Measurements from ENCODE around the gene MROH2A.

MROH2A gene

DNA sequence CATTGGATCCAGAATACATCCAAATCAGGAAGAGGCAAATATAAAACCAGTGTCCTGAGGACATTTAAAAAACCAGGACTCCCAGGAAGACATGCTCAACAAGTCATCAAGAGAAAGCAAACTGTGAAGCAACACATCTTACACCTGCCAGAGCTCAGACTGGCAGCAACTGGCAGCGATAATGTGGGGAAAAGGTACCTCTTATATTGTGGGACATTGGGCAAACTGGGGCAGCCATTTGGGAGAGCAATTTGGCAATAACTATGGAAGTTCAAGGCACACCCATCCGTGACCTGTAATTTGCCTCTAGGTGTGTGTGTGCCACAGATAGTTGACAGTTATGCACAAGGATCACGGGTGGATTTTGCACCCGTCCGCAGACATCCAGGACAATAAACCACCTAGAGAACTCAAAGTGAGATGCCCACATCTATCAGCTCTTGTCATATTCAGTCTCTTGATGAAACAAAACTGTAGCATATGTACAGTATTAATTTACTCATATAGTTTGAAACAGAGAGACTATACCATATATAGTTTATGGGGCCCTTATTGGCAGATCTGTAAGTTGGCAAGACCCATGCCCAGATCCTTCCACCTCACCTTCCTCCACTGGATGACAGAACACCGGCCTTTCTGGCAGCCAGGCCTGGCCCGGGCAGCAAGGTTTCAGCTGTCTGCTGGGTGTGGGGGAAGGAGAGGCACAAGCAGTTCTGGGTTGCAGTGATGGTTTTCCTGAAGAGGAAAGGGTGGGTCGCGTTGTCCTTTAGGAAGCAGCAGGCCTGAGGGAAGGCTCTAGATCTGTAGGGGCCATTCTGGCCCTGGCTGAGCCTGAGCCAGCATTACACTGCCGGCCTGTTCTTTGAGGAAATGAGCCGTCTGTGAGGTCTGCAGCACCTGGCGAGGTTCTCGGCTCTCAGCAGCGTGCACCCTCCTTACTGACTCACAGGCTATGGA is 57.4 kb downstream of the MROH2A start:
- no peak for DNase-seq (ENCODE audit: extremely low read depth in 1 of 2, low read depth in 1 of 2)

DNA sequence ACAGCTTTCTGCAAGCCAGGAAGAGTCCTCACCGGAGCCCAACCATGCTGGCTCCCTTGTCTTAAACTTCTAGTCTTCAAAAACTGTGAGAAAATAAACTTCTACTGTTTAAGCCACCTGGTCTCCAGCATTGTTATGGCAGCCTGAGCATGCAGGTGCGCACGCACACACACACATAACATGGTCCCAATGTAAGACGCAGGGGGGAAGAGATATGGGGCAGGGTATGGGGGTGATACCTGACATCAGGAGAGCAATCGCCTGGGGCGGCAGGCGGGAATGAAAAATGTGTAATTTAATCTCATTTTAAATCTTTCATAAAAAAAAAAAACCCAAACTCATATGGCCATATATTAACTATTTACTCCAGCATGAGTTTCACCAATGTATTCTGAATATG is 58.2 kb downstream of the MROH2A start:
- no peak for DNase-seq (ENCODE audit: extremely low read depth in 1 of 2, low read depth in 1 of 2)

DNA sequence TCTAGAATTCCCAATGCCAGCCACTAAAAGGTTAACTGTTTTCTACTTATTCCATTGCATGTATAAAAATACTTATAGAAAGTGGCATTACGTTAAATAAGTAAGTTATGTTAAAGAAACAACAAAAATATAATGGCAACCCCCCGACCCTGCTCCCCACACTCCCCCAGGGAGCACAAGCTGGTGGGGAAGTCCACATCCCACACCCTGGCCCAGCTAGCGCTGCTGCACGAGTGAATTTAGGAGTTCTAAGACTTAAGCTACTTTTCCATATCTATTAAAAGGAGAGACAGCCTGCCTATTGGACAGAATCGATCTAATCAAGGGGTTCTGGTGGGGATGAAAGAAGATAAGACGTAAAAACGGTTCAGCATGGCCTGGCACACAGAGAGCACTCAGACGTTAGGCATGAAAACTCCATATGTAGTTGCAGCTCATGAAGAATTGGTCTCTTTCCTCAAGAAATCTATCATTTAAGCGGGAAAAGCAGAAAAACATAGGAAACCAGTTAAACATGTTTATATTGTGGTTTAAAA is 59.6 kb downstream of the MROH2A start:
- no peak for DNase-seq (ENCODE audit: extremely low read depth in 1 of 2, low read depth in 1 of 2)

DNA sequence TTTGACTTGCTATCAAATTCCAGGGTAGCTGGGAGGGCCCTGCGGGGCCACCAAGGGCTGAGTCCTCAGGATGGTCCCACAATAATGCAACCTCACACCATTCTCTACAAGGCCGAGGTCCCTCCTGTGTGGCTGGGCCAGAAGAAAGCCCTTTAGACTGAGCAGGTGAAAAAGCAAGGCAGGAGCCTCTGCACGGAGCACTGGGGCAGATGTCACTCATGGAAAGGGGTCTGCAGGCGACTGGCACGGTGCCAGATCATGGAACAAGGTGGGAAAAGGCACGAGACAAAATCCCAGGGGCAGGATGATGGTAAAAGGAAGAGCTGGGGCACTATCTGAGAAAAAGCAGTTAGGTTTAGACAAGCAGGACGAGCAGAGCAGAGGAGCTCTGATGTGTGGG is 60.1 kb downstream of the MROH2A start:
- DNase-seq (ENCODE audit: extremely low read depth in 1 of 2, low read depth in 1 of 2): no peak

DNA sequence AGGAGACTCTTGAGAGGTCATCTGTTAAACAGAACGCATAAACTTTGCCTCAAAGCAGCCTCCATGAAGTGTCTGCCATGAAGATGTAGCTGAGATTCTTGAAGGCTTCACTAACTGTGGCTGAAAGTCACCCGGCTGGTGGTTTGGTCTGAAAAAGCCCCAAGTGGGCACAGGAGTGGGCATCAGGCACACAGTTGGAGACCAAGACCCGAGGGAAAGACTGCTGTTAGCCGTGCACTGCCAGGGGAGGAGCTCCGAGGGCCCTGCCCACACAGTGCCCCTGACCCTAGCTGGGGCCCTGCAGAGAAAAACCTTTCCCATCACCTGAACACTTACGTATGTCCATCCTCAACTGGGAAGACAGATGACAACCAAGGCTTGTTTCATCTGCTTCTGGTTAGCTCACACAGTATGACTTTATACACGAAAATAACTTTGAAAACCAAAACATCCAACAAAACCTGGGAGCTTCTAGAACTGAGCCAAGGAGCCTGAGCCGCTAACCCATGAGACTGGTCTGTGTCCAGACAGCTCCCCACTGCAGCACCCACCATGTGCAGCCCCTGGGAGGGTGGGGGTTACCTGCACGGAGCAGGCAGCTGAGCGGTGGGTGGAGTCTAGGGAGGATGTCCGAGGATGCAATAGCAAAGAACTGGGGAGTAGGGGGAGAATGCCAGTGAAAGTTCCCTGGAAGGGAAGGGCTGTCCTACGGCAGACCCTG is 60.8 kb downstream of the MROH2A start:
- DNase-seq (ENCODE audit: extremely low read depth in 1 of 2, low read depth in 1 of 2): no peak

DNA sequence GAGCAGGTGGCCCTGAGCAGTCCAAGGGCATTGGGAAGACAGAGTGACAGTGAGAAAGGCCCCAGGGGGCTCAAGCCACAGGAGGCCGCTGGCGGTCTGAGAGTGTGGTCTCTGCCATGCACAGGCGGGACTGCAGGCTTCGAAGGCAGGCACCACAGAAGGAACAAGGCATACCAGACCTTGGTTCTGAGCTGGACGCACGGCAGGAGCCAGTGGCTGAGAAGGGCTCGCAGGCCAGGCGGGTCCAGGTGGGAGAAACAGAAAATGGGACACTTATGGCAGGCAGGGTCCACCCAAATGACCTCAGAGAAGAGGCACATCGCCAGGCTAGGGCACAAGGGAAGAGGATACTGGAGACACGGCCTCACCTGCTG is 61.3 kb downstream of the MROH2A start:
- no peak for DNase-seq (ENCODE audit: extremely low read depth in 1 of 2, low read depth in 1 of 2)

DNA sequence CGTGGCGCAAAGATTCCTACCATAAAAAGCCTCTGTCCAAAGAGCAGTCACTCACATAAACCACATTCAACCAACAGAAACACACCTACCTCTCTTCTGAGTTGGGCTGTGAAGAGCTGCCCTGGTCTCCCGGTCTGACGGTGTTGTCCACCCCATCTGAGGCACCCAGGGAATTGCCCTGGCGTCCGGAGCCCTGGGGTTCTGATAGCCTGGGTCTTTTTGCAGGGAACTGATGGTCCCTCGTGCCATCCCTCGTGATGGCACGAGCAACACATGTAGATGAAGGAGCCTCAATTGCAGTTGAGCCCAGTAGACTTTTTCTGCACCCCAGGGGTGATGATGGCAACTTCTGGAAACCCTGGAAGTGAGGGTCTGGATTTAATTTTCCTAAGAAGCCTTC is 62.4 kb downstream of the MROH2A start:
- DNase-seq (ENCODE audit: extremely low read depth in 1 of 2, low read depth in 1 of 2): no peak

DNA sequence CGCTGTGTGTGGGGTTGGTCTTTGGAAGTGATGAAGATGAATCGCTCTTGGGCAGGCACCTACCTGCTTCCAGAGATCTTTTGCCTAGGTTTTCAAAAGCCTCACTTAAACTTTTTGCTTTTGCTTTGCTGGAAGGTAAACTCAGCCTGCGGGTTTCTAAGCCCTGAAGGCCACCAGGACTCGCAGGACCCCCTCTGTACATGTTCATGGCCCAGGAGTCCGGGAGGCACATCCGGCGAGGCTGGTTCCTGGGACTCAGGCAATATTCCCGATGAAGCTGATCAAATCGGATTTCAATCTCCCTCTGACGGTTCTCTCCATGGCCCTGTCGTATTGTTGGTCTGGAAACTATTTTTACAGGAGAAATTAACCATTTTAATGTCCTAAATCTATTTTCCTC is 63.1 kb downstream of the MROH2A start:
- no peak for DNase-seq (ENCODE audit: extremely low read depth in 1 of 2, low read depth in 1 of 2)

DNA sequence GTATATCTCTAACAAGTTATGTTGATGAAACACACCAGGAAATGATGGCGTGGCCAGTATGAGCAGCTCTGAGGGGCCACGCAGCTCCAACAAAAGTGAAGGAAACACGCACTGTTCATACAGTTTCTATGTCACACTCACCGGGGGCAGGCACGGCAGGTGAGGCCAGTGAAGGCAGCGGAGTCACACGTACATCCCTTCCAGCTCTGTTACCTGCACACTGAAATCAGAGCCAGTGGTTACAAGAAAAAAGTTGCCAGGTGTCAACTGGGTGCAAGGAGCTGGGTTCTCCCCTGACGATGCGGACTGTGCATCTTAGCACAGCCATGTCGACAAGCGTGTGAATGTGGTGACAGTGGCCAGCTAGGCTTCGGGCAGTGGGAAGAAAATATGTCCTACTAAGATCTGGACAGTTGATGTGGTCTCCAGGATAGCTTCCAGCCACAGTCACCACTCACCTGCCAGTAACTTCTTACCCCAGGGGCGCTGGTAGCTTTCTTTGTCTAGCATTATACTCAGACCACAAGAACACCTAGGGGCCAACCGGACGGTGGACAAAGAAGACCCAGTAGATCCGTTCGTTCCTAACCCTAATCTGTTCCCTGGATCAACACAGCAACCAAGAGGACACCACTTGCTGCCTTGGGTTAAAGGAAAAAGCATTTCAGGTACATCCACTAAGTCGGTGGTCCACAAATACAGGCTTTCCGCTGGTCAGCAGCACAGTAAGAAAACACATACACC is 66.1 kb downstream of the MROH2A start:
- DNase-seq (ENCODE audit: extremely low read depth in 1 of 2, low read depth in 1 of 2): no peak

DNA sequence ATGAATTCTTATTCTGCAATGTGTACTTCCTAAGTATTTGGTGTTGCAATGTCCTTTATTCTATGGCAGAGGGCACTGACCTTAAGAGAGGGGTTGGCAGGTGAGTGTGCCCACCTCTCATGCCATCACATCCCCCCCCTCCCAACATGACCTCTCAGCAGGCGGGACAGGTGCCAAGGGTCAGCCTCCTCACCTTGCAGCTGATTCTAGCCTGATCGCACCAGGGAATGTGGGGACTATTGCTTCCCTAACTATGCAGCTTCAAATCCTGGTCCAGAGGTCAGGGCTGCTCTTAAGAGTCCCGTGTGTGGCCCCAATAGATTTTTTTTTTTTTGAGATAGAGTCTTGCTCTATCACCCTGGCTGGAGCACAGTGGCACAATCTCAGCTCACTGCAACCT is 66.7 kb downstream of the MROH2A start:
- no peak for DNase-seq (ENCODE audit: extremely low read depth in 1 of 2, low read depth in 1 of 2)

DNA sequence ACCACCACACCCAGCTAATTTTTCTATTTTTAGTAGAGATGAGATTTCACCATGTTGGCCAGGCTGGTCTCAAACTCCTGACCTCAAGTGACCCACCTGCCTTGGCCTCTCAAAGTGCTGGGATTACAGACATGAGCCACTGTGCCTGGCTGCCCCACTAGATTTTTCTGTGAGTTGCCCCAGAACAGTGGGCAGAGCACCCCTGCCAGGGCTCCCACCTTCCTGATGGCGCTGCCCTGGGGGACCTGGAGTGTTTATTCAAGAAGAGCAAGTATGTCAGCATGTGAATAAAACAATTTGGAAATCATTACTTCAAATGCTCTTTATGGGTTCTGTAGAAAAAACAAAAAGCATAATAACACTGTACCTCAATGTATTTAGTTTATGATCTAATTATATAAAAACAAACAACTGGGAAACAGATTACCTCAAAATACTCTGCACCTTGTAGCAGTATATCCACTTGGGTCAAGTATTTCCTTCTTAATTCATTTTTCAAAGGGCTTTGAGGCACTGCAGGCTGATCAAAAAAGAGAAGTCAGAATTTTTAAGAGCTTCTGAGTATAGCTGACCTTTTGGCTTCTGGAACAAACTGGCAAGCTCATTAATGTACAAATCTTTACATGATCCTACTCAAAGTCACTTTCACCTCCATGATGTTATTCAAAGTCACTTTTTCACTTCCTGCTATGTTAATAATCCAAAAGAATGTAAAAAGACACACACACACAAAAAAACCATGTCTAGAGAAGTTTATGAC is 67.4 kb downstream of the MROH2A start:
- DNase-seq (ENCODE audit: extremely low read depth in 1 of 2, low read depth in 1 of 2): no peak

DNA sequence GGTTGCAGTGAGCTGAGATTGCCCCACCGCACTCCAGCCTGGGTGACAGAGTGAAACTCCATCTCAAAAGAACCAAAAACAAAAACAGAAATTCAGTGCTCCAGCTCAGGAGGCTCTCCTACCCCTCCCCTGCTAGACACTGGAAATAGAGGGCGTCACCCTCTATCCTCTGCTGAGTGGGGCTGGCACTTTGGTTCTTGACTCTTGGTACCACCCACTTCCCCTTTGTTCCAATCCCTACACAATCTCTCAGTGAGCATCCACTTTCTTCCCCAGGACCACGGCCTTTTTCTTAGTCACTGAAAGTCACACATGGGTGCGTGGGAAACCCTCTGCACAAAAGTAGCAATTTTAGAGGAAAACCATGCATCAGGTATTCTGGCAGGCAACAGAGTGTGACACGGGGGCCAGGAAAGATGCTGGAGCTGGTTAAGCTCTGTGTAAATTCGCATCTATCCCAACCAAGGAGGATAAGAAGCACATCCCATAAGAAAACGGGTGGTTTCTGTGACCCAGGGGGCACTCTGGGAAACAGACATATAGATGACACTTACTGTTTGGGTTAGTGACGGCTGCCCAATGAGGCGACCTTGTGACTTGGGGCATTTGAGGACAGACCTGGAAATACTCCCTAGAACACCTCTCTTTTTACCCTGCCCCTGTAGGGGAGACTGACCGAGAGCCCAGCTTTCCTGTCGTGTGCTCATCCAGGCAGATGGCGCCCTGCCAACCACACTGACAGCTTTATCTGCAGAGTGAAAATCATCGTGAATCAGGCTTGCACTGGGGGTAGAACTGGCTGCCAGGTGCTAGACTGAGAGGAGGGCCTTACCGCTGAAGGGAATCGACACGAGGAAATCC is 68.5 kb downstream of the MROH2A start:
- DNase-seq (ENCODE audit: extremely low read depth in 1 of 2, low read depth in 1 of 2): no peak

DNA sequence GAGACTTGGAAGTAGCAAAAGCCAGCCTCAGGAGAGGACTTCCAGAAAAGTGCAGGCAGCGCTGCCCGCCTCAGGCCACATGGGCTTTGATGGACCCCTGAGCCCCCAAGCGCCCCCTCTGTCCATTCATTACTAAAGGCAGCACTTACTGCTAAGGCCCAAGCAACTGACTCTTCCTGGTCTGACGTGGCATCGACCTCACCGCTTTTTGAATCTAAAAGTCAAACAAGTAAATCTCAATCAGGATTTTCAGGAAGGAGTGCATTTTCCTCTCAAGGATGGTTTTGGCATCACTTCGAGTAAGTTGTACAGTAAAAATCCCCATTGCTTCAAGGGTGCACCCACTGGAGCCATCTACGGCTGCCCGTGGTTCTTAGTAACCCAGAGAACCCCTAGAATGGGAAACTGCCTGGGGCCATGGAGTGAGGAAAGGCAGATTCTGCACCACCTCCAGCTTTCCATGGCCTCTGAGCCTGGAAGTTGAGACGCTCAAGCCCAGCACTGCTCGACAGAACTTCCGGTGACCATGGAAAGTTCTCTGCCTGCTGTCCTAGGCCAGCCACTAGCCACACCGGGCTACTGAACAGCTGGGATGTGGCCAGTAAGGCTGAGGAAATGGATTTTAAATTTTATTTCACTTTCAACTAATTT is 69.2 kb downstream of the MROH2A start:
- no peak for DNase-seq (ENCODE audit: extremely low read depth in 1 of 2, low read depth in 1 of 2)

DNA sequence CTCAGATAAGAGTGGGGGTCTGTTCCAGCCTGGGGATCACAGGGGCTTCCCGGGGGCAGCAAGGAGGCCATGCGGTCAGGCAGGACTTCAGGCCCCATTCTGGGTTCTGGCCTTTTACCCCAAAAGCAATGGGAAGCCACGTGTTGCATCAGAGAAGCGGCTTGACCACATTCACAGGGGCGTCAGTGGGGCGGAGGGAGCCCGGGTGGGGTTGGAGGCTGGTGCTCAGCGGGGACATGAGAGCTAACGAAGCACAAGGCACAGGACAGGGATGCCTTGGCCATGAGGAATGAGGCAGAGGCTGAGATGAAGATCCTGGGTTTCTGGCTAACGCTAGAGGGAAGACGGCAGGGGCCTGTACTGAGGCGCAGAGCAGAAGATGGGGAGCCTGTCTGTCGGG is 70.1 kb downstream of the MROH2A start:
- DNase-seq (ENCODE audit: extremely low read depth in 1 of 2, low read depth in 1 of 2): no peak

DNA sequence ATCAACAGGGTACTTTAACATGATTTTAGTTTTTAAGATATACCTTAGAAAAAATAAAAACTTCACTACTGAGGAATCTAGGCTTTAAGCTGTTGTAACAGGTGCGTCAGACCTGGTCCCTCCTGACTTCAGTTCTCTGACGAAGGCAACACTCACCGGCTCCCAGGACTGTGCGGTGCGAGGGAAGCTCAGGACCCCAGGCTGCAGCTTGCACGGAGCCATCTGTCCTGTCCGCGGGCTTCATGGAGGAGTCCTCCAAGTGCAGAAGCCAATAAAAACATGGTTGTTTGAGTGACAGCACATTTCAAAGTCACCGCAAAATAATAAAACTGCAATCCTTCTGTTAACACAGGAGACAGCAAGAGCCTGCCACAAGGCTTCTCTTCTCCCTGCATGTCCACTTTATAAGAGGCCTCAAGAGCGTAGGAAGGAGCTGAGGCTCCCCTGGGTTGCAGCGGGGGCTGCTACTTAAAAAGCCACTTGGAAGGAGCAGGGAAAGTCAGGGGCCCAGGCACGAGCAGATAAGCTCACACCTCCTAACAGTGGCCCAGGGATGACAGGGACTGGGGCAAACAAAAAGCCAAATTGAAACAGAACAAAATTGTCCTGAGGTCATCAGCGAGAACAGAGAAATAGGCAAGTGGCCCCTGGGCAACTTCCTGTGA is 71.6 kb downstream of the MROH2A start:
- no peak for DNase-seq (ENCODE audit: extremely low read depth in 1 of 2, low read depth in 1 of 2)

DNA sequence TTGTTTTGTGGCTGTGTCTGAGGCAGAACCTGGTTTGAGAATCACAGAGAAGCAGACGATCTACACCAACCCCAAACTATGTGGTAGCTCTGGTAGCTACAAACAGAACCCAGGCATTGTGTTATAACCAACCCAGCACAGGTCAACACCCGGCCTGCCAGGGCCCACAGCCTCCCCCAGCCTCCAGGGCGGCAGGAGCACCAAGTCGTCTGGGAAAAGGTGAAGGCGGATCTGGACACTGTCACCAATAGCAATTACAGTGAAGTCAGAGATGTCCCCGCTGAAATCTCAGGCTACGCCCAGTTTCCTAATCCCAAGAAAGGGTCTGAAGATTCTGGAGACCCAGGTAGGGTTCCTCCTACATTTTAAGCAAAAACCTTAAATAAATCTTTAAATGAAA is 72.6 kb downstream of the MROH2A start:
- no peak for DNase-seq (ENCODE audit: extremely low read depth in 1 of 2, low read depth in 1 of 2)

DNA sequence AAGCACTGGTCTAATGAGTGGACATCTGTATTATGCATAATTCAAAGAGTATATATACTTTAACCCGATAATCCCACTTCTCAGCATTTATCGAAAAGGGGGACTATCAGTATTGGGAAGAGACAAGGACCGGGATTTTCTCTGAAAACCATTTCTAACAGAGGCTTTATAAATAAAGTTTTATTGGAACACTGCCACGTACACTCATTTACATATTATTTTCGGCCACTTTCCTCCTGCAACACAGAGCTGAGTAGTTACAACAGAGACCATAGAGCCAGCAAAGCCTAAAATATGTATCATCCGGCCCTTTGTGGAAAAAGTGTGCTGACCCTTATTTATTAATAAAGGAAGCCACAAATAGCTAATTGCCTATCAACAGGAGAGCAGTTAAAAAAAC is 73.0 kb downstream of the MROH2A start:
- DNase-seq (ENCODE audit: extremely low read depth in 1 of 2, low read depth in 1 of 2): no peak

DNA sequence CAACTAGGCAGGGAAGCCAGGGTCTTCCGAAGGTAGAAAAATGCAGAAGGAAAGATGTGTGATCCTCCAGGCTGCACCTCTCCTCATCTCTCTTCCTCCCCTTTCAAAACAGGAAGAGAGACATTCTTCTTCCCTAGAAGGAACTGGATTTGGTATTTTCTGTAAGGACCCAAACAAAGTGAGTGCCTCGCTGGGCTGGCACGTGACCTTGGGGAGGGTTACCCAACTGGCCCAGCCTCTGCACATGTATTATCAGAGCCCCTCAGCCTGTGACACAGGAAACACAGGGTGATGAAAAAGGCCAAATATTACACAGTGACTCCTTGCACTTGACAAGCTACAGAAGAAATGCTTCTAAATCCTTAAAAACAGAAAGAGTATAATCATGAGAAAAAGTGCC is 73.9 kb downstream of the MROH2A start:
- no peak for DNase-seq (ENCODE audit: extremely low read depth in 1 of 2, low read depth in 1 of 2)

DNA sequence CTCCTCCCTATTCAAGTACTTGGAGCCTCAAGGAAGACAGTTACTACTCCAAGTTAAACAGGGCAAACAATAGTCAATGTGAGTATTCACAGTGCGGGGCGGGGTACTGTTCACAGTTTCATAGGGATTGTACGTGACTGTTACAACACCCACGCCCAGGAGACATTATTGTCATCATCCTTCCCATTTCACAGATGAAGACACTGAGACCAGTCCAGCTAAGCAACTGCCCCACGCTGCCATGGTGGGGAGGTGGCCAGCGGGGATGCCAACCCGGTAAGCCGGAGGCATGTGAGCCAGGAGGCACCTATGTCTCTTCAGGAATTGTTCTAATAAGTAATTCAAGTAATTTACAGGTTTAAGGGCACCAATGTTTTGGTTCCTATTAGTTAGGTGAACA is 75.2 kb downstream of the MROH2A start:
- DNase-seq (ENCODE audit: extremely low read depth in 1 of 2, low read depth in 1 of 2): no peak

All from activated CD8-positive, alpha-beta memory T cell treated with anti-CD3 and anti-CD28 coated beads for 1 hour (primary cell).